Measurements from ENCODE around the gene SDC4.

DNA sequence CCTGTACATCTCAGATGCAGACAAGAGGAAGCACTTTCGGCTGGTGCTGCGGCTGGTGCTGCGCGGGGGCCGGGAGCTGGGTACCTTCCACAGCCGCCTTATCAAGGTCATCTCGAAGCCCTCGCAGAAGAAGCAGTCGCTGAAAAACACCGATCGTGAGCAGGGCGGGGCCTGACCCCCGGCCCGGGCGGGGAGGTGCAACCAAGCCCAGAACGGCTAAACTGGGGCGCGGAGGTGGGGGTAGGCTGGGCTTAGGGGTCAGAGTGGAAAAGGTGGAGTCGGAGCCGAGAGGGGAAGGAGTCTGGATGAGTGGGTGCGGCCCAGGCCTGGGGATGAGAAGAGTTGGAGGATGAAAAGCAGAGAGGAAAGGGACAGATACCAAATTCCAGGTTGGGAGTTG lies 36.0 kb downstream of the SDC4 start:
- TF ChIP-seq EZH2 (IDR thresholded peaks at IDR 0.05; ENCODE audit: insufficient read depth, poor library complexity, severe bottlenecking) (no peak), EZH2phosphoT487 (IDR thresholded peaks at IDR 0.05; ENCODE audit: insufficient read depth, low read depth) (no peak)
